ENCODE measurements around the gene ENOSF1. TPM values are rescaled to one million over a fixed set of nuclear protein-coding genes. Genes with fewer than 3 reads are reported as not detected.

ENOSF1 gene
- total RNA-seq = 36.4 and 37.5 TPM in 2 replicates

GRCh38 chr18:712401-713134 lies at the start of gene ENOSF1:
TSS of gene ENOSF1 (minus strand) at chr18:712630. CDS start at chr18:712587, 43 bp downstream.

GRCh38 chr18:657311-658000 lies 55.0 kb downstream of the ENOSF1 start, which contains the start of gene TYMS:
TSS of gene TYMS (plus strand) at chr18:657653. CDS start at chr18:657743, 90 bp downstream.

Other genes starting within 250 kb of the ENOSF1 start
- 64.0 and 144 TPM in 2 replicates for gene COLEC12, start 211.9 kb downstream of the ENOSF1 start, total RNA-seq
- not detected in 2 replicates for gene CETN1, start 132.2 kb downstream of the ENOSF1 start, total RNA-seq
- not detected in 2 replicates for gene CLUL1, start 115.6 kb downstream of the ENOSF1 start, total RNA-seq
- gene TYMS, start 55.0 kb downstream of the ENOSF1 start, total RNA-seq = 13.7 and 16.2 TPM in 2 replicates
- gene YES1, start 99.6 kb upstream of the ENOSF1 start, total RNA-seq = 36.7 and 74.1 TPM in 2 replicates
- gene ADCYAP1, start 192.2 kb upstream of the ENOSF1 start, total RNA-seq = not detected in 2 replicates